HepG2 (cell line): Measurements from ENCODE around the gene NEDD4L. TPM values are rescaled to one million over a fixed set of nuclear protein-coding genes. Genes with fewer than 3 reads are reported as not detected.
A peak's percentile ranks its signal among the peaks of the same experiment; 100 is the strongest.

Experiments used
- ARNT ChIP-seq: fragments of 450-650 bp; IDR thresholded peaks from 2 replicates; pipeline ENCODE4 v1.6.1; 2017
- ATF7 ChIP-seq, 2 experiments: fragments of 450-650 bp in 1 of 2; sonication (generic) in 1 of 2; formaldehyde crosslinking in 1 of 2; IDR thresholded peaks; 2 replicates each; pipeline versions ENCODE4 v1.4.0 to v1.6.1; 2016 to 2020; ENCODE audit warnings: antibody characterized with exemption in 1 of 2, mild to moderate bottlenecking in 1 of 2, missing genetic modification reagents in 1 of 2
- BCL6 ChIP-seq: IDR thresholded peaks from 2 replicates; pipeline ENCODE4 v1.6.1; 2016; ENCODE audit warnings: missing genetic modification reagents, missing compliant biosample characterization
- EHMT2 ChIP-seq: fragments of 200-600 bp; sonication (generic); IDR thresholded peaks from 2 replicates; pipeline ENCODE4 v1.7.0; 2017; ENCODE audit warnings: antibody characterized with exemption, low read depth, low read length, borderline replicate concordance
- GTF3A ChIP-seq: sonication (generic); formaldehyde crosslinking; conservative IDR thresholded peaks from 2 replicates; pipeline ENCODE4 v1.4.0; 2020; ENCODE audit warnings: mild to moderate bottlenecking, missing genetic modification reagents
- HMGA1 ChIP-seq: sonication (generic); formaldehyde crosslinking; conservative IDR thresholded peaks from 2 replicates; pipeline ENCODE4 v1.4.0; 2020; ENCODE audit warnings: missing genetic modification reagents
- KDM6A ChIP-seq: IDR thresholded peaks from 2 replicates; pipeline ENCODE4 v1.6.1; 2016; ENCODE audit warnings: low read depth
- MAFK ChIP-seq, 2 experiments: IDR thresholded peaks in 1 of 2; conservative IDR thresholded peaks in 1 of 2; 2 replicates each; pipeline ENCODE4 v1.6.1; 2011; ENCODE audit warnings: improper control_type of control experiment in 2 of 2, low read length in 2 of 2
- MNT ChIP-seq: fragments of 450-650 bp; IDR thresholded peaks from 2 replicates; pipeline ENCODE4 v1.6.1; 2016
- PATZ1 ChIP-seq: sonication (generic); formaldehyde crosslinking; IDR thresholded peaks from 2 replicates; pipeline ENCODE4 v1.4.0; 2020; ENCODE audit warnings: missing genetic modification reagents
- POLR2A ChIP-seq, 2 experiments: IDR thresholded peaks; 2 replicates each; pipeline ENCODE4 v1.6.1; 2011; ENCODE audit warnings: low read depth in 2 of 2, low read length in 2 of 2, mild to moderate bottlenecking in 1 of 2, moderate library complexity in 1 of 2; ENCODE audit not compliant: insufficient read depth in 1 of 2
- REXO4 ChIP-seq: sonication (generic); formaldehyde crosslinking; IDR thresholded peaks from 2 replicates; pipeline ENCODE4 v1.8.0; 2022; ENCODE audit warnings: missing genetic modification reagents, mild to moderate bottlenecking, borderline replicate concordance
- SALL1 ChIP-seq: sonication (generic); formaldehyde crosslinking; IDR thresholded peaks from 2 replicates; pipeline ENCODE4 v1.8.0; 2022; ENCODE audit warnings: mild to moderate bottlenecking, missing genetic modification reagents
- SPEN ChIP-seq: sonication (generic); formaldehyde crosslinking; IDR thresholded peaks from 2 replicates; pipeline ENCODE4 v1.5.1; 2020; ENCODE audit warnings: low read depth, mild to moderate bottlenecking, missing genetic modification reagents
- STAG1 ChIP-seq: sonication (generic); formaldehyde crosslinking; IDR thresholded peaks from 2 replicates; pipeline ENCODE4 v1.4.0; 2020; ENCODE audit warnings: missing genetic modification reagents
- ZNF224 ChIP-seq: sonication (generic); formaldehyde crosslinking; IDR thresholded peaks from 2 replicates; pipeline ENCODE4 v1.5.0; 2020; ENCODE audit warnings: mild to moderate bottlenecking, missing genetic modification reagents
- ZNF616 ChIP-seq: sonication (generic); formaldehyde crosslinking; IDR thresholded peaks from 2 replicates; pipeline ENCODE4 v1.5.0; 2020; ENCODE audit warnings: low read depth, mild to moderate bottlenecking, missing genetic modification reagents
- ZNF75D ChIP-seq: sonication (generic); formaldehyde crosslinking; IDR thresholded peaks from 2 replicates; pipeline ENCODE4 v1.8.1; 2023; ENCODE audit warnings: missing genetic modification reagents, mild to moderate bottlenecking, borderline replicate concordance
- ZNF768 ChIP-seq: sonication (generic); formaldehyde crosslinking; IDR thresholded peaks from 2 replicates; pipeline ENCODE4 v1.4.0; 2020; ENCODE audit warnings: missing genetic modification reagents
- ZSCAN21 ChIP-seq: sonication (generic); formaldehyde crosslinking; IDR thresholded peaks from 2 replicates; pipeline ENCODE4 v1.8.0; 2022; ENCODE audit warnings: mild to moderate bottlenecking, missing genetic modification reagents, moderate library complexity, borderline replicate concordance
- ZSCAN30 ChIP-seq: sonication (generic); formaldehyde crosslinking; IDR thresholded peaks from 2 replicates; pipeline ENCODE4 v1.5.0; 2020; ENCODE audit warnings: mild to moderate bottlenecking, missing genetic modification reagents
- polyA plus RNA-seq, 8 experiments: library from polyadenylated mRNA; depleted of rRNA in 3 of 8; stranded (reverse) in 7 of 8; unstranded in 1 of 8; fragments of >200 nt; fragmentation: Illumina TruSeq in 4 of 8; extraction: Trizol in 4 of 8; gene quantifications; 2 replicates each; pipeline versions ENCODE4 v1.2.1 to v1.2.3, GENCODE V29; 2011 to 2016; ENCODE audit warnings: low read depth in 4 of 8, missing spikeins in 1 of 8, mixed read lengths in 1 of 8; ENCODE audit not compliant: insufficient read depth in 1 of 8
- total RNA-seq, 5 experiments: library from RNA; depleted of rRNA; stranded (reverse); fragments of >200 nt; fragmentation: Illumina TruSeq; extraction: Trizol; gene quantifications; 2 replicates each; pipeline ENCODE4 v1.2.3, GENCODE V29; 2016; ENCODE audit warnings: low read depth in 1 of 5
- TF ChIP-seq, protein P1 (sequence below): IDR thresholded peaks from 2 replicates; pipeline ENCODE4 v1.6.1; 2016; ENCODE audit warnings: missing compliant biosample characterization, missing genetic modification reagents, borderline replicate concordance
- TF ChIP-seq, protein P2 (sequence below), 2 experiments: sonication (generic) in 1 of 2; formaldehyde crosslinking in 1 of 2; IDR thresholded peaks; 2 replicates each; pipeline versions ENCODE4 v1.4.0 to v1.6.1; 2016 to 2020; ENCODE audit warnings: borderline replicate concordance in 1 of 2, low read depth in 1 of 2, mild to moderate bottlenecking in 1 of 2, missing genetic modification reagents in 1 of 2

NEDD4L gene
- total and polyA plus RNA-seq, 2 of the 13 experiments (the other 11 are each of a cell fraction or from before 2014, with no cell fraction given) = 168 to 390 TPM

GRCh38 chr18:58235001-58235436, 191.0 kb downstream of the NEDD4L start (continued):
- TF ChIP-seq ZNF224 (CRISPR knock-in tag) (no peak), HMGA1 (no peak), EHMT2 (no peak), ZNF616 (CRISPR knock-in tag) (no peak), GTF3A (CRISPR knock-in tag) (no peak), POLR2A (IDR thresholded peaks at IDR 0.05; ENCODE audit: insufficient read depth in 1 of 2, low read depth in 2 of 2, low read length in 2 of 2) (no peak), BCL6 (CRISPR knock-in tag) (0 out of 2 replicates have a peak, but pooled peaks have one; percentile 28), KDM6A (CRISPR knock-in tag) (0 out of 2 replicates have a peak, but pooled peaks have one; percentile 11), ZNF75D (CRISPR knock-in tag) (no peak), SPEN (CRISPR knock-in tag) (no peak), REXO4 (CRISPR knock-in tag) (no peak), STAG1 (CRISPR knock-in tag) (no peak), SALL1 (CRISPR knock-in tag) (peak; percentile 68), PATZ1 (CRISPR knock-in tag) (peak; percentile 33; the same call in 1 of the 2 replicates), MAFK (conservative IDR thresholded peaks at IDR 0.05 in 1 of 2, IDR thresholded peaks at IDR 0.05 in 1 of 2; ENCODE audit: low read length in 2 of 2) (no peak), ZSCAN30 (CRISPR knock-in tag) (no peak), ARNT (no peak), MNT (no peak), ATF7 (IDR thresholded peaks at IDR 0.05) (no peak), ATF7 (CRISPR knock-in tag; IDR thresholded peaks at IDR 0.05) (no peak), ZNF768 (CRISPR knock-in tag) (no peak), ZSCAN21 (CRISPR knock-in tag) (no peak)
- TF ChIP-seq, protein P1, sequence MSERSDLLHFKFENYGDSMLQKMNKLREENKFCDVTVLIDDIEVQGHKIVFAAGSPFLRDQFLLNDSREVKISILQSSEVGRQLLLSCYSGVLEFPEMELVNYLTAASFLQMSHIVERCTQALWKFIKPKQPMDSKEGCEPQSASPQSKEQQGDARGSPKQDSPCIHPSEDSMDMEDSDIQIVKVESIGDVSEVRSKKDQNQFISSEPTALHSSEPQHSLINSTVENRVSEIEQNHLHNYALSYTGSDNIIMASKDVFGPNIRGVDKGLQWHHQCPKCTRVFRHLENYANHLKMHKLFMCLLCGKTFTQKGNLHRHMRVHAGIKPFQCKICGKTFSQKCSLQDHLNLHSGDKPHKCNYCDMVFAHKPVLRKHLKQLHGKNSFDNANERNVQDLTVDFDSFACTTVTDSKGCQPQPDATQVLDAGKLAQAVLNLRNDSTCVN = no peak
- TF ChIP-seq, protein P2, sequence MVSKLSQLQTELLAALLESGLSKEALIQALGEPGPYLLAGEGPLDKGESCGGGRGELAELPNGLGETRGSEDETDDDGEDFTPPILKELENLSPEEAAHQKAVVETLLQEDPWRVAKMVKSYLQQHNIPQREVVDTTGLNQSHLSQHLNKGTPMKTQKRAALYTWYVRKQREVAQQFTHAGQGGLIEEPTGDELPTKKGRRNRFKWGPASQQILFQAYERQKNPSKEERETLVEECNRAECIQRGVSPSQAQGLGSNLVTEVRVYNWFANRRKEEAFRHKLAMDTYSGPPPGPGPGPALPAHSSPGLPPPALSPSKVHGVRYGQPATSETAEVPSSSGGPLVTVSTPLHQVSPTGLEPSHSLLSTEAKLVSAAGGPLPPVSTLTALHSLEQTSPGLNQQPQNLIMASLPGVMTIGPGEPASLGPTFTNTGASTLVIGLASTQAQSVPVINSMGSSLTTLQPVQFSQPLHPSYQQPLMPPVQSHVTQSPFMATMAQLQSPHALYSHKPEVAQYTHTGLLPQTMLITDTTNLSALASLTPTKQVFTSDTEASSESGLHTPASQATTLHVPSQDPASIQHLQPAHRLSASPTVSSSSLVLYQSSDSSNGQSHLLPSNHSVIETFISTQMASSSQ (IDR thresholded peaks at IDR 0.05; ENCODE audit: low read depth) = no peak
- TF ChIP-seq, protein P2 (CRISPR knock-in tag; IDR thresholded peaks at IDR 0.05; ENCODE audit: borderline replicate concordance) = no peak
